ENCODE measurements around the gene SULT2B1.

DNA sequence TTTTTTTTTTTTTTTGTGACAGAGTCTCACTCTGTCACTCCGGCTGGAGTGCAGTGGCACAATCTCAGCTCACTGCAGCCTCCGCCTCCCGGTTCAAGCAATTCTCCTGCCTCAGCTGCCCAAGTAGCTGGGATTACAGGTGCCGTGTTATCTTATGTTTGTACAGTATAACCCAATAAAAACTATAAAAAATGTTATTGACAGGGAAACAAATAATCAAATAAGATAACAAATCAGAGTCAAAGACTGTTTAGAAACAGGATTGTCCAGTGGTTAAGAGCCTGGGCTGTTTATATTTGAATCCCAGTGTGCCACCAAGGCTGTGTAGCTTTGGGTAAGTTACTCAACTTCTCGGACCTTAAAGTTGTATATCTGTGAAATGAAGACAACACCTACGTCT, 21.2 kb upstream of the SULT2B1 start:
- TF ChIP-seq, protein P1, sequence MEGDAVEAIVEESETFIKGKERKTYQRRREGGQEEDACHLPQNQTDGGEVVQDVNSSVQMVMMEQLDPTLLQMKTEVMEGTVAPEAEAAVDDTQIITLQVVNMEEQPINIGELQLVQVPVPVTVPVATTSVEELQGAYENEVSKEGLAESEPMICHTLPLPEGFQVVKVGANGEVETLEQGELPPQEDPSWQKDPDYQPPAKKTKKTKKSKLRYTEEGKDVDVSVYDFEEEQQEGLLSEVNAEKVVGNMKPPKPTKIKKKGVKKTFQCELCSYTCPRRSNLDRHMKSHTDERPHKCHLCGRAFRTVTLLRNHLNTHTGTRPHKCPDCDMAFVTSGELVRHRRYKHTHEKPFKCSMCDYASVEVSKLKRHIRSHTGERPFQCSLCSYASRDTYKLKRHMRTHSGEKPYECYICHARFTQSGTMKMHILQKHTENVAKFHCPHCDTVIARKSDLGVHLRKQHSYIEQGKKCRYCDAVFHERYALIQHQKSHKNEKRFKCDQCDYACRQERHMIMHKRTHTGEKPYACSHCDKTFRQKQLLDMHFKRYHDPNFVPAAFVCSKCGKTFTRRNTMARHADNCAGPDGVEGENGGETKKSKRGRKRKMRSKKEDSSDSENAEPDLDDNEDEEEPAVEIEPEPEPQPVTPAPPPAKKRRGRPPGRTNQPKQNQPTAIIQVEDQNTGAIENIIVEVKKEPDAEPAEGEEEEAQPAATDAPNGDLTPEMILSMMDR (IDR thresholded peaks at IDR 0.05; ENCODE audit: low read length): no peak
- no peak for TF ChIP-seq EZH2 (optimal IDR thresholded peaks at IDR 0.05; ENCODE audit: low read depth, low read length)
